WERI-Rb-1 (cell line): ENCODE measurements around the gene RTEL1.
"Not testable (repeated sequence)": the region's sequence is repeated elsewhere in the genome, so short reads cannot be mapped to it uniquely, and the experiment has no call there.

Source experiments
- DNase-seq: peaks from one replicate; pipeline ENCODE4 v3.0.0-alpha.2; 2020
- H3K27ac ChIP-seq: fragments of 250-450 bp; sonication (Bioruptor Pico); 2 replicates; pipeline ENCODE4 v1.5.1; 2020; ENCODE audit warnings: mild to moderate bottlenecking, moderate library complexity
- H3K27me3 ChIP-seq: fragments of 250-450 bp; sonication (Bioruptor Pico); 2 replicates; pipeline ENCODE4 v1.5.1; 2021; ENCODE audit warnings: mild to moderate bottlenecking, low read depth, moderate library complexity; ENCODE audit not compliant: insufficient read depth, severe bottlenecking
- H3K36me3 ChIP-seq: fragments of 250-450 bp; sonication (Bioruptor Pico); 2 replicates; pipeline ENCODE4 v1.5.1; 2020; ENCODE audit warnings: mild to moderate bottlenecking, moderate library complexity
- H3K4me3 ChIP-seq: 2 replicates; pipeline ENCODE4 v1.5.1; 2011; ENCODE audit warnings: low read depth, mild to moderate bottlenecking, control low read depth, low read length
- H3K9me3 ChIP-seq: fragments of 250-450 bp; sonication (Bioruptor Pico); 2 replicates; pipeline ENCODE4 v1.5.1; 2021; ENCODE audit warnings: mild to moderate bottlenecking, moderate library complexity; ENCODE audit not compliant: severe bottlenecking
- CTCF ChIP-seq: IDR thresholded peaks from 2 replicates; pipeline ENCODE4 v1.5.1; 2011; ENCODE audit warnings: low read depth, mild to moderate bottlenecking, control low read depth, inconsistent platforms, low read length

RTEL1 gene

GRCh38 chr20:63613863-63614594, 44.1 kb upstream of the RTEL1 start:
- H3K9me3 ChIP-seq, H3K27ac ChIP-seq, H3K27me3 ChIP-seq, H3K4me3 ChIP-seq: not testable (repeated sequence)
- peaks cover 35% of the 10 kb centered on the region for H3K36me3 ChIP-seq
- DNase-seq, result peak; percentile 35
- TF ChIP-seq CTCF, result peak; percentile 29; the same call in 1 of the 2 replicates

- Histone ChIP-seq H3K4me3 (no peak overlapping the region), H3K9me3 (no peaks in the 10 kb centered on the region), H3K27ac (no peak overlapping the region), H3K27me3 (no peaks in the 10 kb centered on the region), H3K36me3 (peaks cover 38% of the 10 kb centered on the region)
- no peak for DNase-seq
- no peak for TF ChIP-seq CTCF
These were observed 40.8 kb upstream of the RTEL1 start for GRCh38 chr20:63617092-63617875.

- TF ChIP-seq CTCF, result no peak
- H3K27ac ChIP-seq, result no peak overlapping the region
- DNase-seq, result no peak
- H3K36me3 ChIP-seq, result peaks cover 38% of the 10 kb centered on the region
- H3K9me3 ChIP-seq, result no peaks in the 10 kb centered on the region
- no peaks in the 10 kb centered on the region for H3K27me3 ChIP-seq
- H3K4me3 ChIP-seq, result no peak overlapping the region
These were observed 40.2 kb upstream of the RTEL1 start for GRCh38 chr20:63617876-63618265.

GRCh38 chr20:63618291-63618980, 39.7 kb upstream of the RTEL1 start:
- no peak for DNase-seq
- Histone ChIP-seq H3K4me3 (no peak overlapping the region), H3K9me3 (no peaks in the 10 kb centered on the region), H3K36me3 (peaks cover 38% of the 10 kb centered on the region), H3K27me3 (no peaks in the 10 kb centered on the region), H3K27ac (no peak overlapping the region)
- no peak for TF ChIP-seq CTCF

GRCh38 chr20:63619086-63619485, 39.0 kb upstream of the RTEL1 start:
- Histone ChIP-seq H3K9me3 (no peaks in the 10 kb centered on the region), H3K36me3 (peaks cover 35% of the 10 kb centered on the region), H3K27me3 (no peaks in the 10 kb centered on the region), H3K4me3 (no peak overlapping the region), H3K27ac (no peak overlapping the region)
- DNase-seq, result no peak
- no peak for TF ChIP-seq CTCF
